CD4-positive, alpha-beta T cell (primary cell): ENCODE results near the gene MSH2. TPM values are rescaled to one million over a fixed set of nuclear protein-coding genes. Genes with fewer than 3 reads are reported as not detected.
"Not testable (repeated sequence)": the region's sequence is repeated elsewhere in the genome, so short reads cannot be mapped to it uniquely, and the experiment has no call there.

Experiments used
- ATAC-seq: fragments of 200-7000 bp; cut with Tn5 transposase; one replicate; pipeline ENCODE4 v1.10.0; 2022; ENCODE audit warnings: mild to moderate bottlenecking; ENCODE audit not compliant: poor library complexity
- CTCF ChIA-PET: fragments of 350-600 bp; sonication (Branson Sonifier 250); formaldehyde crosslinking; loops from one replicate; lab custom pipeline; 2021; ENCODE audit warnings: antibody characterized with exemption, inconsistent platforms; lab: Charles Lee
- POLR2A ChIA-PET: fragments of 350-600 bp; sonication (Branson Sonifier 250); formaldehyde crosslinking; loops from one replicate; lab custom pipeline; 2021; ENCODE audit warnings: antibody characterized with exemption, inconsistent platforms; lab: Charles Lee
- DNase-seq, 14 experiments: peaks; one replicate each; pipeline ENCODE4 v3.0.0-alpha.2; 2013 to 2020; ENCODE audit warnings: mixed read lengths in 2 of 14
- H3K27ac ChIP-seq, 2 donors: one replicate each; pipeline versions ENCODE4 v1.5.1 to v1.7.0; 2013; ENCODE audit warnings: low read length in 2 of 2, low read depth in 1 of 2, mild to moderate bottlenecking in 1 of 2
- H3K27me3 ChIP-seq, 2 experiments: 1 replicate in 1 of 2; 2 replicates in 1 of 2; pipeline versions ENCODE4 v1.6.1 to v1.7.0; 2013; ENCODE audit warnings: low read length in 2 of 2, control low read depth in 1 of 2, mild to moderate bottlenecking in 1 of 2, moderate library complexity in 1 of 2; ENCODE audit not compliant: insufficient read depth in 2 of 2, control insufficient read depth in 1 of 2
- H3K36me3 ChIP-seq: one replicate; pipeline ENCODE4 v1.6.1; 2013; ENCODE audit warnings: low read length, control low read depth; ENCODE audit not compliant: insufficient read depth
- H3K4me1 ChIP-seq: one replicate; pipeline ENCODE4 v1.6.1; 2013; ENCODE audit warnings: low read length, control low read depth; ENCODE audit not compliant: insufficient read depth
- H3K4me3 ChIP-seq: one replicate; pipeline ENCODE4 v1.5.1; 2013; ENCODE audit warnings: mild to moderate bottlenecking, low read length, moderate library complexity
- H3K9me3 ChIP-seq, 2 experiments: 1 replicate in 1 of 2; 2 replicates in 1 of 2; pipeline versions ENCODE4 v1.6.1 to v1.7.0; 2013; ENCODE audit warnings: low read length in 2 of 2, mild to moderate bottlenecking in 2 of 2, control low read depth in 1 of 2, moderate library complexity in 1 of 2; ENCODE audit not compliant: control insufficient read depth in 1 of 2, insufficient read depth in 1 of 2
- H3K27ac Mint-ChIP-seq: one replicate; pipeline ENCODE4 v1.8.0; 2020; ENCODE audit warnings: mixed read lengths
- H3K27me3 Mint-ChIP-seq: one replicate; pipeline ENCODE4 v1.8.0; 2021; ENCODE audit warnings: mixed read lengths
- H3K36me3 Mint-ChIP-seq: one replicate; pipeline ENCODE4 v1.8.0; 2021; ENCODE audit warnings: low read depth, mixed read lengths
- H3K4me1 Mint-ChIP-seq: one replicate; pipeline ENCODE4 v1.8.0; 2021; ENCODE audit warnings: low read depth, mixed read lengths
- H3K4me3 Mint-ChIP-seq: one replicate; pipeline ENCODE4 v1.8.0; 2020; ENCODE audit warnings: mild to moderate bottlenecking, mixed read lengths
- H3K9me3 Mint-ChIP-seq: one replicate; pipeline ENCODE4 v1.8.0; 2020; ENCODE audit warnings: mixed read lengths
- CTCF ChIP-seq: fragments of 200-600 bp; IDR thresholded peaks from one replicate; pipeline ENCODE4 v1.8.0; 2022; ENCODE audit warnings: antibody characterized with exemption, mild to moderate bottlenecking
- intact Hi-C, 2 experiments: fragments of 100-400 bp; cut with DNase I in 1 of 2; cut with micrococcal nuclease in 1 of 2; formaldehyde crosslinking; loops; one replicate each; pipeline versions ENCODE4 v1.15.1 to v1.9.0; 2023 to 2025; cut with DNase I, micrococcal nuclease
- total RNA-seq, 174 experiments: library from RNA in 2 of 174; stranded (reverse) in 2 of 174; gene quantifications; one replicate each; pipeline ENCODE4 v1.2.3 and lab custom pipeline; 2021 to 2026

MSH2 gene
- total RNA-seq, 2 experiments from 2014 or later = 7.1 to 8.2 TPM

GRCh38 chr2:47499621-47500309 lies 96.8 kb downstream of the MSH2 start:
- no peak for DNase-seq

GRCh38 chr2:47501374-47502200 lies 98.6 kb downstream of the MSH2 start:
- Histone ChIP-seq H3K9me3 (peaks cover 16 to 28% of the 10 kb centered on the region in 2 experiments), H3K27me3 (no peaks in the 10 kb centered on the region), H3K27ac (no peak overlapping the region), H3K4me3 (no peak overlapping the region), H3K4me1 (no peaks in the 10 kb centered on the region), H3K36me3 (no peaks in the 10 kb centered on the region)
- Mint-ChIP-seq H3K27me3 (no peaks in the 10 kb centered on the region), H3K4me1 (no peaks in the 10 kb centered on the region), H3K4me3 (no peak overlapping the region), H3K9me3 (peaks cover 11% of the 10 kb centered on the region), H3K36me3 (peaks cover 20% of the 10 kb centered on the region), H3K27ac (no peak overlapping the region)
- DNase-seq (peak in 1 of 14 experiments; percentile 1), ATAC-seq (no peak)
- intact Hi-C loops = no loop called here
- CTCF ChIA-PET = no interaction called here
- POLR2A ChIA-PET = no interaction called here
- TF ChIP-seq CTCF = no peak

More at GRCh38 chr2:47499621-47500309, 96.8 kb downstream of the MSH2 start:
- H3K36me3 Mint-ChIP-seq = peaks cover 20% of the 10 kb centered on the region
- no peak overlapping the region for H3K27ac Mint-ChIP-seq
- CTCF ChIA-PET = no interaction called here
- no peak overlapping the region for H3K27ac ChIP-seq
- H3K4me3 ChIP-seq = no peak overlapping the region
- intact Hi-C loops = no loop called here
- H3K27me3 ChIP-seq = no peaks in the 10 kb centered on the region
- no peaks in the 10 kb centered on the region for H3K27me3 Mint-ChIP-seq
- POLR2A ChIA-PET = no interaction called here
- H3K4me3 Mint-ChIP-seq = no peak overlapping the region
- H3K36me3 ChIP-seq = no peaks in the 10 kb centered on the region
- H3K4me1 ChIP-seq = no peaks in the 10 kb centered on the region
- H3K9me3 ChIP-seq = peaks cover 7 to 28% of the 10 kb centered on the region in 2 experiments
- no peak for TF ChIP-seq CTCF
- ATAC-seq = no peak
- H3K4me1 Mint-ChIP-seq = no peaks in the 10 kb centered on the region
- peaks cover 9% of the 10 kb centered on the region for H3K9me3 Mint-ChIP-seq

GRCh38 chr2:47502498-47502897 lies 99.5 kb downstream of the MSH2 start:
- H3K4me1 Mint-ChIP-seq, POLR2A ChIA-PET, H3K27me3 ChIP-seq, H3K36me3 ChIP-seq, H3K27ac Mint-ChIP-seq, H3K4me3 ChIP-seq, ATAC-seq, CTCF ChIA-PET, intact Hi-C loops, DNase-seq, H3K4me3 Mint-ChIP-seq, H3K27ac ChIP-seq, H3K27me3 Mint-ChIP-seq, H3K4me1 ChIP-seq: not testable (repeated sequence)
- H3K9me3 ChIP-seq = peaks cover 16 to 28% of the 10 kb centered on the region in 2 experiments
- peaks cover 11% of the 10 kb centered on the region for H3K9me3 Mint-ChIP-seq
- H3K36me3 Mint-ChIP-seq = peaks cover 20% of the 10 kb centered on the region
